HepG2 (cell line): Measurements from ENCODE around the gene WWP2. TPM values are rescaled to one million over a fixed set of nuclear protein-coding genes. Genes with fewer than 3 reads are reported as not detected.
A peak's percentile ranks its signal among the peaks of the same experiment; 100 is the strongest.

Source experiments
- GABPB1 ChIP-seq: IDR thresholded peaks from 2 replicates; pipeline ENCODE4 v1.6.1; 2016; ENCODE audit warnings: mild to moderate bottlenecking, missing genetic modification reagents, moderate library complexity, missing compliant biosample characterization
- GATAD1 ChIP-seq: IDR thresholded peaks from 2 replicates; pipeline ENCODE4 v1.6.1; 2016; ENCODE audit warnings: missing genetic modification reagents, missing compliant biosample characterization
- GFI1 ChIP-seq: sonication (generic); formaldehyde crosslinking; IDR thresholded peaks from 2 replicates; pipeline ENCODE4 v1.5.0; 2020; ENCODE audit warnings: missing genetic modification reagents, mild to moderate bottlenecking, borderline replicate concordance
- HNRNPH1 ChIP-seq: fragments of 200-400 bp; formaldehyde crosslinking; optimal IDR thresholded peaks from 2 replicates; pipeline ENCODE3; 2017; ENCODE audit warnings: mild to moderate bottlenecking, low read depth, low read length
- HNRNPUL1 ChIP-seq: fragments of 200-400 bp; formaldehyde crosslinking; IDR thresholded peaks from 2 replicates; pipeline ENCODE4 v1.6.1; 2017; ENCODE audit warnings: low read depth, mild to moderate bottlenecking, low read length, moderate library complexity
- HOXD1 ChIP-seq: sonication (generic); formaldehyde crosslinking; IDR thresholded peaks from 2 replicates; pipeline ENCODE4 v1.5.0; 2020; ENCODE audit warnings: missing genetic modification reagents
- KLF16 ChIP-seq, 2 experiments: sonication (generic) in 1 of 2; formaldehyde crosslinking in 1 of 2; IDR thresholded peaks; 2 replicates each; pipeline versions ENCODE4 v1.6.1 to v1.8.0; 2016 to 2023; ENCODE audit warnings: missing genetic modification reagents in 2 of 2, missing compliant biosample characterization in 1 of 2
- MIER3 ChIP-seq: IDR thresholded peaks from 2 replicates; pipeline ENCODE4 v1.6.1; 2016; ENCODE audit warnings: missing compliant biosample characterization, borderline replicate concordance
- SALL1 ChIP-seq: sonication (generic); formaldehyde crosslinking; IDR thresholded peaks from 2 replicates; pipeline ENCODE4 v1.8.0; 2022; ENCODE audit warnings: mild to moderate bottlenecking, missing genetic modification reagents
- SRSF4 ChIP-seq: fragments of 200-400 bp; formaldehyde crosslinking; IDR thresholded peaks from one replicate; pipeline ENCODE4 v1.6.1; 2018; ENCODE audit warnings: mild to moderate bottlenecking, low read depth, low read length, moderate library complexity; ENCODE audit not compliant: poor library complexity, severe bottlenecking
- ZNF138 ChIP-seq: sonication (generic); formaldehyde crosslinking; IDR thresholded peaks from 2 replicates; pipeline ENCODE4 v1.5.0; 2020; ENCODE audit warnings: mild to moderate bottlenecking, low read depth, missing genetic modification reagents
- ZNF232 ChIP-seq: sonication (generic); formaldehyde crosslinking; IDR thresholded peaks from 2 replicates; pipeline ENCODE4 v1.4.0; 2020; ENCODE audit warnings: missing genetic modification reagents, borderline replicate concordance
- ZNF337 ChIP-seq: sonication (generic); formaldehyde crosslinking; IDR thresholded peaks from 2 replicates; pipeline ENCODE4 v1.5.1; 2020; ENCODE audit warnings: missing genetic modification reagents, low read depth, mild to moderate bottlenecking, borderline replicate concordance
- ZNF607 ChIP-seq: sonication (generic); formaldehyde crosslinking; IDR thresholded peaks from 2 replicates; pipeline ENCODE4 v1.5.1; 2020; ENCODE audit warnings: missing genetic modification reagents, mild to moderate bottlenecking, borderline replicate concordance
- ZNF644 ChIP-seq: IDR thresholded peaks from 2 replicates; pipeline ENCODE4 v1.6.1; 2016; ENCODE audit warnings: low read depth
- ZNF746 ChIP-seq: sonication (generic); formaldehyde crosslinking; IDR thresholded peaks from 2 replicates; pipeline ENCODE4 v1.8.0; 2022; ENCODE audit warnings: mild to moderate bottlenecking, missing genetic modification reagents
- polyA plus RNA-seq, 8 experiments: library from polyadenylated mRNA; depleted of rRNA in 3 of 8; stranded (reverse) in 7 of 8; unstranded in 1 of 8; fragments of >200 nt; fragmentation: Illumina TruSeq in 4 of 8; extraction: Trizol in 4 of 8; gene quantifications; 2 replicates each; pipeline versions ENCODE4 v1.2.1 to v1.2.3, GENCODE V29; 2011 to 2016; ENCODE audit warnings: low read depth in 4 of 8, missing spikeins in 1 of 8, mixed read lengths in 1 of 8; ENCODE audit not compliant: insufficient read depth in 1 of 8
- total RNA-seq, 5 experiments: library from RNA; depleted of rRNA; stranded (reverse); fragments of >200 nt; fragmentation: Illumina TruSeq; extraction: Trizol; gene quantifications; 2 replicates each; pipeline ENCODE4 v1.2.3, GENCODE V29; 2016; ENCODE audit warnings: low read depth in 1 of 5
- TF ChIP-seq, protein P1 (sequence below): fragments of 450-650 bp; IDR thresholded peaks from 2 replicates; pipeline ENCODE4 v1.6.1; 2016
- TF ChIP-seq, protein P2 (sequence below): sonication (generic); formaldehyde crosslinking; IDR thresholded peaks from 2 replicates; pipeline ENCODE4 v1.4.0; 2020; ENCODE audit warnings: missing genetic modification reagents
- TF ChIP-seq, protein P3 (sequence below): IDR thresholded peaks from 2 replicates; pipeline ENCODE4 v1.4.0; 2020; ENCODE audit warnings: mild to moderate bottlenecking, missing genetic modification reagents
- TF ChIP-seq, protein P4 (sequence below): sonication (generic); formaldehyde crosslinking; IDR thresholded peaks from 2 replicates; pipeline ENCODE4 v1.5.0; 2020; ENCODE audit warnings: missing genetic modification reagents, mild to moderate bottlenecking, borderline replicate concordance

WWP2 gene
- total and polyA plus RNA-seq, 2 of the 13 experiments (the other 11 are each of a cell fraction or from before 2014, with no cell fraction given): 11.4 to 28.2 TPM

DNA sequence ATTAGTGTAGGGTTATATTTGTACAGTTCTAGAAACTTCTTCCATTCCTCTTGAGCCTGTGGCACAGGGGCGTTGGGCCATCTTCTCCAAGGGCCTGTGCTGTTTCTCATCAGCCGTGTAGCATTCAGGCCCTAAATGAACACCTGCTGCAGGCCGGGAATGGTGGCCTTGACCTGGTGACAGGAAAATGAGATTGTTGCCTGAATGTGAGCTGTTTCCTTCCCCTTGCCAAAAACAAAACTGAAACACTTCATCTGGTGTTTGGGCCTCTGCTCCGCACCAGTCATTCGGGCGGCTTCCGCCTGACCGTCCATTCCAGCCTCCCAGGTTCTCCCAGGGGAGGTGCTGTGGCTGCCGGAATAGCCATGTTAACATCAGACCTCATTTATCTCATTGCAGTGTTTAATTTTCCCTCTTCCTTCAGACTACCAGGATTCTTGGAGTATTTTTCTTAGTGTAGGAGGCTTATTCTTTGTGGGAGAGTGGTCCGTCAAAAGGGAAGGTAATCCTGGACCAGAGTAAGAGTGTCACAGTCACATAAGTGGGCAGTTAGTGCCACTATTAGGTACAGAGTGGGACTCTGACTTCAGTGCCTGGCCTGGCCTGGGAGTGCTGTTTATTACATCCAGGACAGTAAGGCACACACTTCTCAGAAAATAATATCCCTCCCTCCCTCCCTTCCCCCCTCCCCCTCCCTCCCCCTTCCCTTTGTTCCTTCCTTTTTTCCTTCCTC, 61.9 kb downstream of the WWP2 start (continued):
- TF ChIP-seq, protein P1, sequence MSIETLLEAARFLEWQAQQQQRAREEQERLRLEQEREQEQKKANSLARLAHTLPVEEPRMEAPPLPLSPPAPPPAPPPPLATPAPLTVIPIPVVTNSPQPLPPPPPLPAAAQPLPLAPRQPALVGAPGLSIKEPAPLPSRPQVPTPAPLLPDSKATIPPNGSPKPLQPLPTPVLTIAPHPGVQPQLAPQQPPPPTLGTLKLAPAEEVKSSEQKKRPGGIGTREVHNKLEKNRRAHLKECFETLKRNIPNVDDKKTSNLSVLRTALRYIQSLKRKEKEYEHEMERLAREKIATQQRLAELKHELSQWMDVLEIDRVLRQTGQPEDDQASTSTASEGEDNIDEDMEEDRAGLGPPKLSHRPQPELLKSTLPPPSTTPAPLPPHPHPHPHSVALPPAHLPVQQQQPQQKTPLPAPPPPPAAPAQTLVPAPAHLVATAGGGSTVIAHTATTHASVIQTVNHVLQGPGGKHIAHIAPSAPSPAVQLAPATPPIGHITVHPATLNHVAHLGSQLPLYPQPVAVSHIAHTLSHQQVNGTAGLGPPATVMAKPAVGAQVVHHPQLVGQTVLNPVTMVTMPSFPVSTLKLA: no peak
- peak; percentile 81 for TF ChIP-seq SALL1 (CRISPR knock-in tag)
- TF ChIP-seq GATAD1: no peak
- TF ChIP-seq HOXD1 (CRISPR knock-in tag): peak; percentile 48; the same call in 1 of the 2 replicates
- TF ChIP-seq, protein P2, sequence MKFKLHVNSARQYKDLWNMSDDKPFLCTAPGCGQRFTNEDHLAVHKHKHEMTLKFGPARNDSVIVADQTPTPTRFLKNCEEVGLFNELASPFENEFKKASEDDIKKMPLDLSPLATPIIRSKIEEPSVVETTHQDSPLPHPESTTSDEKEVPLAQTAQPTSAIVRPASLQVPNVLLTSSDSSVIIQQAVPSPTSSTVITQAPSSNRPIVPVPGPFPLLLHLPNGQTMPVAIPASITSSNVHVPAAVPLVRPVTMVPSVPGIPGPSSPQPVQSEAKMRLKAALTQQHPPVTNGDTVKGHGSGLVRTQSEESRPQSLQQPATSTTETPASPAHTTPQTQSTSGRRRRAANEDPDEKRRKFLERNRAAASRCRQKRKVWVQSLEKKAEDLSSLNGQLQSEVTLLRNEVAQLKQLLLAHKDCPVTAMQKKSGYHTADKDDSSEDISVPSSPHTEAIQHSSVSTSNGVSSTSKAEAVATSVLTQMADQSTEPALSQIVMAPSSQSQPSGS (CRISPR knock-in tag): no peak
- TF ChIP-seq KLF16 (CRISPR knock-in tag; IDR thresholded peaks at IDR 0.05): no peak
- TF ChIP-seq ZNF644 (CRISPR knock-in tag): no peak
- TF ChIP-seq ZNF746 (CRISPR knock-in tag): no peak; the same call in 1 of the 2 replicates
- no peak for TF ChIP-seq ZNF138 (CRISPR knock-in tag)
- TF ChIP-seq ZNF607 (CRISPR knock-in tag): no peak
- no peak for TF ChIP-seq HNRNPUL1
- TF ChIP-seq MIER3 (CRISPR knock-in tag): peak; percentile 64; the same call in 1 of the 2 replicates
- 0 out of 2 replicates have a peak, but pooled peaks have one; percentile 17 for TF ChIP-seq ZNF337 (CRISPR knock-in tag)
- TF ChIP-seq, protein P3, sequence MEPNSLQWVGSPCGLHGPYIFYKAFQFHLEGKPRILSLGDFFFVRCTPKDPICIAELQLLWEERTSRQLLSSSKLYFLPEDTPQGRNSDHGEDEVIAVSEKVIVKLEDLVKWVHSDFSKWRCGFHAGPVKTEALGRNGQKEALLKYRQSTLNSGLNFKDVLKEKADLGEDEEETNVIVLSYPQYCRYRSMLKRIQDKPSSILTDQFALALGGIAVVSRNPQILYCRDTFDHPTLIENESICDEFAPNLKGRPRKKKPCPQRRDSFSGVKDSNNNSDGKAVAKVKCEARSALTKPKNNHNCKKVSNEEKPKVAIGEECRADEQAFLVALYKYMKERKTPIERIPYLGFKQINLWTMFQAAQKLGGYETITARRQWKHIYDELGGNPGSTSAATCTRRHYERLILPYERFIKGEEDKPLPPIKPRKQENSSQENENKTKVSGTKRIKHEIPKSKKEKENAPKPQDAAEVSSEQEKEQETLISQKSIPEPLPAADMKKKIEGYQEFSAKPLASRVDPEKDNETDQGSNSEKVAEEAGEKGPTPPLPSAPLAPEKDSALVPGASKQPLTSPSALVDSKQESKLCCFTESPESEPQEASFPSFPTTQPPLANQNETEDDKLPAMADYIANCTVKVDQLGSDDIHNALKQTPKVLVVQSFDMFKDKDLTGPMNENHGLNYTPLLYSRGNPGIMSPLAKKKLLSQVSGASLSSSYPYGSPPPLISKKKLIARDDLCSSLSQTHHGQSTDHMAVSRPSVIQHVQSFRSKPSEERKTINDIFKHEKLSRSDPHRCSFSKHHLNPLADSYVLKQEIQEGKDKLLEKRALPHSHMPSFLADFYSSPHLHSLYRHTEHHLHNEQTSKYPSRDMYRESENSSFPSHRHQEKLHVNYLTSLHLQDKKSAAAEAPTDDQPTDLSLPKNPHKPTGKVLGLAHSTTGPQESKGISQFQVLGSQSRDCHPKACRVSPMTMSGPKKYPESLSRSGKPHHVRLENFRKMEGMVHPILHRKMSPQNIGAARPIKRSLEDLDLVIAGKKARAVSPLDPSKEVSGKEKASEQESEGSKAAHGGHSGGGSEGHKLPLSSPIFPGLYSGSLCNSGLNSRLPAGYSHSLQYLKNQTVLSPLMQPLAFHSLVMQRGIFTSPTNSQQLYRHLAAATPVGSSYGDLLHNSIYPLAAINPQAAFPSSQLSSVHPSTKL (CRISPR knock-in tag): peak; percentile 71
- no peak for TF ChIP-seq GABPB1 (CRISPR knock-in tag)
- no peak for TF ChIP-seq HNRNPH1
- no peak for TF ChIP-seq SRSF4
- TF ChIP-seq, protein P4, sequence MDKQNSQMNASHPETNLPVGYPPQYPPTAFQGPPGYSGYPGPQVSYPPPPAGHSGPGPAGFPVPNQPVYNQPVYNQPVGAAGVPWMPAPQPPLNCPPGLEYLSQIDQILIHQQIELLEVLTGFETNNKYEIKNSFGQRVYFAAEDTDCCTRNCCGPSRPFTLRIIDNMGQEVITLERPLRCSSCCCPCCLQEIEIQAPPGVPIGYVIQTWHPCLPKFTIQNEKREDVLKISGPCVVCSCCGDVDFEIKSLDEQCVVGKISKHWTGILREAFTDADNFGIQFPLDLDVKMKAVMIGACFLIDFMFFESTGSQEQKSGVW (CRISPR knock-in tag): no peak
- peak; percentile 57; the same call in 1 of the 2 replicates for TF ChIP-seq GFI1
- TF ChIP-seq ZNF232 (CRISPR knock-in tag): peak; percentile 42; the same call in 1 of the 2 replicates
